HCT116 (cell line): ENCODE measurements around the gene TMEM45B. TPM values are rescaled to one million over a fixed set of nuclear protein-coding genes. Genes with fewer than 3 reads are reported as not detected.

Source experiments
- ATAC-seq: fragments of 200-7000 bp; cut with Tn5 transposase; 2 replicates; pipeline ENCODE4 v1.9.1; 2020; ENCODE audit warnings: mild to moderate bottlenecking, moderate library complexity
- BruUV-seq: library from RNA; stranded (reverse); fragments of 400-500 nt; replicated peaks from 2 replicates; lab custom pipeline; 2021; lab: Mats Ljungman, UMichigan
- CTCF ChIA-PET: fragments of 300-600 bp; sonication (Branson Sonifier 250); formaldehyde crosslinking; loops from one replicate; lab custom pipeline; 2021; ENCODE audit warnings: antibody characterized with exemption; lab: Charles Lee
- POLR2A ChIA-PET: fragments of 300-600, 350-600 bp; sonication (Branson Sonifier 250); formaldehyde crosslinking; loops from one replicate; lab custom pipeline; 2021; ENCODE audit warnings: antibody characterized with exemption; lab: Charles Lee
- RAD21 ChIA-PET, 2 experiments: fragments of 300-600 bp; sonication (Branson Sonifier 250); formaldehyde crosslinking; loops; one replicate each; lab custom pipeline; 2023; ENCODE audit warnings: low total read pairs in 2 of 2; ENCODE audit not compliant: uncharacterized antibody in 2 of 2, unreplicated experiment in 2 of 2, low non-redundant PET in 1 of 2; lab: Charles Lee
- DNase-seq: peaks from one replicate; pipeline ENCODE4 v3.0.0-alpha.2; 2010; ENCODE audit warnings: low read depth, low spot score
- H2AFZ ChIP-seq: fragments of 200-600 bp; shearing (Covaris generic), sonication (generic); 2 replicates; pipeline ENCODE4 v1.6.1; 2017; ENCODE audit warnings: low read depth, mixed run types, mixed read lengths, antibody characterized with exemption, low read length; ENCODE audit not compliant: poor library complexity, severe bottlenecking
- H3K27ac ChIP-seq: 2 replicates; pipeline ENCODE4 v1.5.1; 2012; ENCODE audit warnings: low read depth, low read length
- H3K27me3 ChIP-seq: fragments of 200-600 bp; sonication (generic); 2 replicates; pipeline ENCODE4 v1.6.1; 2016; ENCODE audit warnings: mixed run types, low read length, mixed read lengths; ENCODE audit not compliant: insufficient read depth
- H3K36me3 ChIP-seq, 2 experiments: fragments of 200-500 bp in 1 of 2; fragments of 200-600 bp in 1 of 2; sonication (Bioruptor generic) in 1 of 2; sonication (generic) in 1 of 2; 2 replicates each; pipeline versions ENCODE4 v1.5.1 to v1.6.1; 2014 to 2016; ENCODE audit warnings: low read length in 2 of 2, inconsistent platforms in 1 of 2, mixed read lengths in 1 of 2, mixed run types in 1 of 2; ENCODE audit not compliant: insufficient read depth in 2 of 2, control insufficient read depth in 1 of 2
- H3K4me1 ChIP-seq, 2 experiments: fragments of 200-600 bp in 1 of 2; sonication (generic) in 1 of 2; 2 replicates each; pipeline versions ENCODE4 v1.5.1 to v1.6.1; 2012 to 2017; ENCODE audit warnings: low read length in 2 of 2, inconsistent platforms in 1 of 2, mild to moderate bottlenecking in 1 of 2, mixed read lengths in 1 of 2, mixed run types in 1 of 2, moderate library complexity in 1 of 2; ENCODE audit not compliant: insufficient read depth in 2 of 2, control insufficient read depth in 1 of 2
- H3K4me2 ChIP-seq: fragments of 200-600 bp; sonication (generic); 2 replicates; pipeline ENCODE4 v1.6.1; 2017; ENCODE audit warnings: mixed run types, low read length, mixed read lengths
- H3K4me3 ChIP-seq, 2 experiments: fragments of 200-600 bp in 1 of 2; sonication (generic) in 1 of 2; replicated peaks in 1 of 2; 2 replicates each; pipeline ENCODE4 v1.5.1; 2011 to 2016; ENCODE audit warnings: low read length in 2 of 2, control low read depth in 1 of 2, low read depth in 1 of 2, mild to moderate bottlenecking in 1 of 2, mixed read lengths in 1 of 2, mixed run types in 1 of 2
- H3K79me2 ChIP-seq: fragments of 200-600 bp; sonication (generic); 2 replicates; pipeline ENCODE4 v1.6.1; 2017; ENCODE audit warnings: mild to moderate bottlenecking, mixed run types, low read length, moderate library complexity, mixed read lengths; ENCODE audit not compliant: insufficient read depth
- H3K9ac ChIP-seq: fragments of 200-600 bp; sonication (generic); 2 replicates; pipeline ENCODE4 v1.6.1; 2016; ENCODE audit warnings: low read length, mixed read lengths
- H3K9me2 ChIP-seq: fragments of 200-600 bp; sonication (generic), shearing (Covaris generic); 2 replicates; pipeline ENCODE4 v1.6.1; 2017; ENCODE audit warnings: mixed run types, mild to moderate bottlenecking, moderate library complexity; ENCODE audit not compliant: insufficient read depth
- H3K9me3 ChIP-seq, 2 experiments: fragments of 200-500 bp in 1 of 2; fragments of 200-600 bp in 1 of 2; sonication (Bioruptor generic) in 1 of 2; sonication (generic) in 1 of 2; 2 replicates each; pipeline ENCODE4 v1.6.1; 2014 to 2017; ENCODE audit warnings: low read length in 2 of 2, mixed read lengths in 2 of 2, inconsistent platforms in 1 of 2, low read depth in 1 of 2, mild to moderate bottlenecking in 1 of 2, mixed run types in 1 of 2, moderate library complexity in 1 of 2; ENCODE audit not compliant: control insufficient read depth in 1 of 2, insufficient read depth in 1 of 2
- H4K20me1 ChIP-seq: fragments of 200-600 bp; sonication (generic), shearing (Covaris generic); 2 replicates; pipeline ENCODE4 v1.6.1; 2017; ENCODE audit warnings: mixed run types, mild to moderate bottlenecking, moderate library complexity; ENCODE audit not compliant: insufficient read depth
- ATF3 ChIP-seq: IDR thresholded peaks from 2 replicates; pipeline ENCODE4 v1.6.1; 2012
- CBX3 ChIP-seq: IDR thresholded peaks from 2 replicates; pipeline ENCODE4 v1.6.1; 2012; ENCODE audit warnings: low read depth
- CEBPB ChIP-seq: IDR thresholded peaks from 2 replicates; pipeline ENCODE4 v1.6.1; 2012; ENCODE audit warnings: low read depth
- EGR1 ChIP-seq: IDR thresholded peaks from 2 replicates; pipeline ENCODE4 v1.6.1; 2012; ENCODE audit warnings: low read depth
- ELF1 ChIP-seq: IDR thresholded peaks from 2 replicates; pipeline ENCODE4 v1.6.1; 2012; ENCODE audit warnings: low read depth, borderline replicate concordance
- EZH2 ChIP-seq: fragments of 200-600 bp; sonication (generic); IDR thresholded peaks from 2 replicates; pipeline ENCODE4 v1.6.1; 2017; ENCODE audit warnings: antibody characterized with exemption, mixed run types
- FOSL1 ChIP-seq: IDR thresholded peaks from 2 replicates; pipeline ENCODE4 v1.6.1; 2012; ENCODE audit warnings: low read depth
- JUND ChIP-seq: IDR thresholded peaks from 2 replicates; pipeline ENCODE4 v1.6.1; 2012
- MAX ChIP-seq: IDR thresholded peaks from 2 replicates; pipeline ENCODE4 v1.6.1; 2012
- POLR2A ChIP-seq: IDR thresholded peaks from 2 replicates; pipeline ENCODE4 v1.7.0; 2011; ENCODE audit warnings: borderline replicate concordance; ENCODE audit not compliant: insufficient read depth, insufficient read length; ENCODE audit errors: extremely low read depth
- POLR2AphosphoS5 ChIP-seq: IDR thresholded peaks from 2 replicates; pipeline ENCODE4 v1.6.1; 2011; ENCODE audit warnings: mild to moderate bottlenecking, low read depth, low read length, moderate library complexity
- RAD21 ChIP-seq: IDR thresholded peaks from 2 replicates; pipeline ENCODE4 v1.6.1; 2012; ENCODE audit warnings: low read depth, mild to moderate bottlenecking
- REST ChIP-seq: IDR thresholded peaks from 2 replicates; pipeline ENCODE4 v1.6.1; 2012; ENCODE audit warnings: low read depth
- SP1 ChIP-seq: IDR thresholded peaks from 2 replicates; pipeline ENCODE4 v1.6.1; 2012; ENCODE audit warnings: low read depth
- SRF ChIP-seq: IDR thresholded peaks from 2 replicates; pipeline ENCODE4 v1.6.1; 2012; ENCODE audit warnings: low read depth
- TCF7L2 ChIP-seq: IDR thresholded peaks from 2 replicates; pipeline ENCODE4 v1.7.0; 2011; ENCODE audit warnings: borderline replicate concordance, inconsistent platforms; ENCODE audit not compliant: insufficient read depth, insufficient read length; ENCODE audit errors: extremely low read depth
- YY1 ChIP-seq: IDR thresholded peaks from 2 replicates; pipeline ENCODE4 v1.6.1; 2011; ENCODE audit warnings: low read length, low read depth, moderate library complexity, mild to moderate bottlenecking; ENCODE audit not compliant: insufficient replicate concordance; ENCODE audit errors: extremely low read depth
- ZFX ChIP-seq: fragments of 450-650 bp; IDR thresholded peaks from 2 replicates; pipeline ENCODE4 v1.6.1; 2017
- ZNF274 ChIP-seq: fragments of 200-500 bp; sonication (Bioruptor generic); IDR thresholded peaks from 2 replicates; pipeline ENCODE4 v1.6.1; 2014; ENCODE audit warnings: mild to moderate bottlenecking, low read depth, low read length, inconsistent platforms
- intact Hi-C: fragments of 100-400 bp; cut with micrococcal nuclease; formaldehyde crosslinking; loops from 2 replicates; pipeline ENCODE4 v1.10.0; 2022
- total RNA-seq: library from RNA; stranded (reverse); gene quantifications from one replicate; pipeline ENCODE4 v1.2.1, GENCODE V29; 2021; ENCODE audit not compliant: unreplicated experiment

The TMEM45B gene
- total RNA-seq, 1 experiment from 2014 or later: not detected

- no TSS peak for BruUV-seq
- H3K36me3 ChIP-seq: no peaks in the 10 kb centered on the region
- TF ChIP-seq YY1 (no peak), CEBPB (no peak), EZH2 (no peak), EGR1 (no peak), REST (no peak), FOSL1 (no peak), MAX (no peak), POLR2A (no peak), RAD21 (no peak), ELF1 (no peak), POLR2AphosphoS5 (no peak), SRF (no peak), ZFX (no peak), TCF7L2 (no peak), ATF3 (no peak), CBX3 (no peak), SP1 (no peak), JUND (no peak), ZNF274 (no peak)
Measured at GRCh38 chr11:129769059-129769458, 46.6 kb upstream of the TMEM45B start.

More at GRCh38 chr11:129769059-129769458, 46.6 kb upstream of the TMEM45B start:
- Histone ChIP-seq H3K9me3 (no peaks in the 10 kb centered on the region), H3K4me1 (peaks cover 0 to 9% of the 10 kb centered on the region in 2 experiments; a peak in 1 of 4 replicates), H3K27ac (no peak overlapping the region), H3K27me3 (no peaks in the 10 kb centered on the region), H4K20me1 (no peaks in the 10 kb centered on the region), H3K9me2 (no peaks in the 10 kb centered on the region), H3K4me3 (no peak overlapping the region), H3K79me2 (no peaks in the 10 kb centered on the region), H3K9ac (no peak overlapping the region), H3K4me2 (no peak overlapping the region), H2AFZ (no peak overlapping the region)
- ATAC-seq (no peak), DNase-seq (no peak)
- CTCF ChIA-PET: no interaction called here
- intact Hi-C loops: loop anchor here (5.0 kb wide), 1 partner anchor 363 kb away; no protein-coding TSS in a partner anchor
- POLR2A ChIA-PET: no interaction called here
- RAD21 ChIA-PET: no interaction called here
